Liver (tissue), 9 donors: ENCODE measurements around the gene ZNF433. TPM values are rescaled to one million over a fixed set of nuclear protein-coding genes. Genes with fewer than 3 reads are reported as not detected.

ENCODE experiments used
- DNase-seq: peaks from one replicate; pipeline ENCODE4 v3.0.0-alpha.2; 2017; ENCODE audit warnings: low spot score
- H3K27ac ChIP-seq, 2 donors: one replicate each; pipeline ENCODE4 v1.7.0; 2013; ENCODE audit warnings: inconsistent platforms in 2 of 2, low read length in 2 of 2, control low read depth in 1 of 2, low read depth in 1 of 2, mild to moderate bottlenecking in 1 of 2
- H3K27me3 ChIP-seq, 4 donors: one replicate each; pipeline versions ENCODE4 v1.6.1 to v1.7.0; 2013; ENCODE audit warnings: low read length in 3 of 4, inconsistent platforms in 1 of 4, mild to moderate bottlenecking in 1 of 4, moderate library complexity in 1 of 4; ENCODE audit not compliant: control insufficient read depth in 4 of 4, insufficient read depth in 4 of 4
- H3K36me3 ChIP-seq, 4 donors: one replicate each; pipeline versions ENCODE4 v1.6.1 to v1.7.0; 2013; ENCODE audit warnings: low read length in 3 of 4, mild to moderate bottlenecking in 3 of 4, low read depth in 1 of 4, moderate library complexity in 1 of 4; ENCODE audit not compliant: control insufficient read depth in 4 of 4, insufficient read depth in 3 of 4
- H3K4me1 ChIP-seq, 4 donors: one replicate each; pipeline versions ENCODE4 v1.6.1 to v1.7.0; 2013; ENCODE audit warnings: low read length in 3 of 4, mild to moderate bottlenecking in 3 of 4, moderate library complexity in 1 of 4; ENCODE audit not compliant: control insufficient read depth in 4 of 4, insufficient read depth in 4 of 4
- H3K4me3 ChIP-seq, 3 donors: one replicate each; pipeline versions ENCODE4 v1.6.1 to v1.7.0; 2013; ENCODE audit warnings: low read length in 3 of 3, control low read depth in 1 of 3, low read depth in 1 of 3, mild to moderate bottlenecking in 1 of 3
- H3K9ac ChIP-seq, 2 donors: one replicate each; pipeline ENCODE4 v1.7.0; 2013; ENCODE audit warnings: low read length in 2 of 2, mild to moderate bottlenecking in 2 of 2, moderate library complexity in 2 of 2, control low read depth in 1 of 2, low read depth in 1 of 2
- H3K9me3 ChIP-seq, 4 donors: one replicate each; pipeline versions ENCODE4 v1.6.1 to v1.7.0; 2013; ENCODE audit warnings: low read length in 3 of 4; ENCODE audit not compliant: control insufficient read depth in 4 of 4
- FOXA1 ChIP-seq: IDR thresholded peaks from 2 replicates; pipeline ENCODE4 v1.6.1; 2016; ENCODE audit warnings: antibody characterized with exemption
- GABPA ChIP-seq, 2 donors: IDR thresholded peaks in 1 of 2; conservative IDR thresholded peaks in 1 of 2; 2 replicates each; pipeline ENCODE4 v1.6.1; 2016; ENCODE audit warnings: antibody characterized with exemption in 2 of 2, mild to moderate bottlenecking in 1 of 2, moderate library complexity in 1 of 2
- HNF4A ChIP-seq, 2 donors: conservative IDR thresholded peaks; 2 replicates each; pipeline ENCODE4 v1.6.1; 2016; ENCODE audit warnings: antibody characterized with exemption in 2 of 2, mild to moderate bottlenecking in 2 of 2
- JUND ChIP-seq, 2 donors: IDR thresholded peaks; 2 replicates each; pipeline ENCODE4 v1.6.1; 2016; ENCODE audit warnings: antibody characterized with exemption in 2 of 2
- NR2F2 ChIP-seq: IDR thresholded peaks from 2 replicates; pipeline ENCODE4 v1.6.1; 2016; ENCODE audit warnings: antibody characterized with exemption
- RAD21 ChIP-seq, 2 donors: IDR thresholded peaks; 2 replicates each; pipeline ENCODE4 v1.6.1; 2016; ENCODE audit warnings: antibody characterized with exemption in 2 of 2, mild to moderate bottlenecking in 2 of 2
- RXRA ChIP-seq, 2 donors: IDR thresholded peaks; 2 replicates each; pipeline ENCODE4 v1.6.1; 2017 to 2018; ENCODE audit warnings: antibody characterized with exemption in 2 of 2, mild to moderate bottlenecking in 1 of 2
- SP1 ChIP-seq: IDR thresholded peaks from 2 replicates; pipeline ENCODE4 v1.6.1; 2018; ENCODE audit warnings: antibody characterized with exemption, mild to moderate bottlenecking
- TAF1 ChIP-seq: conservative IDR thresholded peaks from 2 replicates; pipeline ENCODE4 v1.6.1; 2016; ENCODE audit warnings: antibody characterized with exemption, mild to moderate bottlenecking
- WGBS: extraction: QIAGEN DNeasy Blood & Tissue Kit; methylation state at CpG from one replicate; pipeline ENCODE4 v1.1.7; 2013; 5-methylcytosine and 5-hydroxymethylcytosine counted together
- polyA plus RNA-seq, 2 donors: library from polyadenylated mRNA; stranded (reverse) in 1 of 2; unstranded in 1 of 2; fragments of 200-250 nt in 1 of 2; fragments of >200 nt in 1 of 2; fragmentation: Nextera tagmentation in 1 of 2; extraction: Ambion mirVana in 1 of 2; gene quantifications; one replicate each; pipeline versions ENCODE4 v1.2.1 to v1.2.3, GENCODE V29; 2013 to 2015
- total RNA-seq, 2 donors: library from RNA; depleted of rRNA; stranded (reverse); fragments of >200 nt; gene quantifications; one replicate each; pipeline ENCODE4 v1.2.3, GENCODE V29; 2014
- TF ChIP-seq, protein P1 (sequence below): IDR thresholded peaks from 2 replicates; pipeline ENCODE4 v1.6.1; 2016; ENCODE audit warnings: antibody characterized with exemption, mild to moderate bottlenecking
- TF ChIP-seq, protein P2 (sequence below): IDR thresholded peaks from 2 replicates; pipeline ENCODE4 v1.6.1; 2016; ENCODE audit warnings: antibody characterized with exemption
- TF ChIP-seq, protein P3 (sequence below): IDR thresholded peaks from 2 replicates; pipeline ENCODE4 v1.6.1; 2016; ENCODE audit warnings: antibody characterized with exemption
- TF ChIP-seq, protein P4 (sequence below): IDR thresholded peaks from 2 replicates; pipeline ENCODE4 v1.6.1; 2016; ENCODE audit warnings: antibody characterized with exemption
- donor health status: healthy.
- donor health status: healthy.
- donor health status: healthy.
- donor health status: healthy.
- donor health status: healthy.

ZNF433 gene
- total and polyA plus RNA-seq, 4 donors = 1.3 to 4.7 (median 2.5) TPM

DNA sequence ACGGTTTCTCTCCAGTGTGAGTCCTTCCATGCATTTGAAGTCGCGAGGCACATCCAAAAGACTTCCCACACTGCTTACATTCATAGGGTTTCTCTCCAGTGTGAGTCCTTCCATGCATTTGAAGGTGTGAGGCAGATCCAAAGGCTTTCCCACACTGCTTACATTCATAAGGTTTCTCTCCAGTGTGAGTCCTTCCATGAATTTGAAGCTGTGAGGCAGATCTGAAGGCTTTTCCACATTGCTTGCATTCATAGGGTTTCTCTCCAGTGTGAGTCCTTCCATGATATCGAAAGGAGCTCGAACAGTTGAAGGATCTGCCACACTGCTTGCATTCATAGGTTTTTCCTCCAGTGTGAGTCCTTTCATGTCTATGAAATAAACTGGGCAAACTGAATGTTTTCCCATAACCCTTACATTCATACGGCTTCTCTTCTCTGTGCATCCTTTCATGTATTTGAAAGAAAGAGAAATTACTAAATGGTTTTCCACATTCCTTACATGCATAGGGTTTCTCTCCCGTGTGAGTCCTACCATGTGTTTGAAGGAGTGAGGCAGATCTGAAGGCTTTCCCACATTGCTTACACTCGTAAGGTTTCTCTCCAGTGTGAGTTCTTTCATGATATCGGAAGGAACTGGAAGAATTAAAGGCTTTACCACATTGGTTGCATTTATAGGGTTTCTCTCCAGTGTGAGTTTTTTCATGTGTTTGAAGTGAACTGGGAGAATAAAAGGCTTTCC lies 20.3 kb downstream of the ZNF433 start:
- peak overlapping the region in 2 of 3 donors; percentile 70 to 76 for H3K4me3 ChIP-seq
- WGBS = 98% methylated on average over 9 of the region's 9 CpGs
- no peaks in the 10 kb centered on the region for H3K4me1 ChIP-seq

DNA sequence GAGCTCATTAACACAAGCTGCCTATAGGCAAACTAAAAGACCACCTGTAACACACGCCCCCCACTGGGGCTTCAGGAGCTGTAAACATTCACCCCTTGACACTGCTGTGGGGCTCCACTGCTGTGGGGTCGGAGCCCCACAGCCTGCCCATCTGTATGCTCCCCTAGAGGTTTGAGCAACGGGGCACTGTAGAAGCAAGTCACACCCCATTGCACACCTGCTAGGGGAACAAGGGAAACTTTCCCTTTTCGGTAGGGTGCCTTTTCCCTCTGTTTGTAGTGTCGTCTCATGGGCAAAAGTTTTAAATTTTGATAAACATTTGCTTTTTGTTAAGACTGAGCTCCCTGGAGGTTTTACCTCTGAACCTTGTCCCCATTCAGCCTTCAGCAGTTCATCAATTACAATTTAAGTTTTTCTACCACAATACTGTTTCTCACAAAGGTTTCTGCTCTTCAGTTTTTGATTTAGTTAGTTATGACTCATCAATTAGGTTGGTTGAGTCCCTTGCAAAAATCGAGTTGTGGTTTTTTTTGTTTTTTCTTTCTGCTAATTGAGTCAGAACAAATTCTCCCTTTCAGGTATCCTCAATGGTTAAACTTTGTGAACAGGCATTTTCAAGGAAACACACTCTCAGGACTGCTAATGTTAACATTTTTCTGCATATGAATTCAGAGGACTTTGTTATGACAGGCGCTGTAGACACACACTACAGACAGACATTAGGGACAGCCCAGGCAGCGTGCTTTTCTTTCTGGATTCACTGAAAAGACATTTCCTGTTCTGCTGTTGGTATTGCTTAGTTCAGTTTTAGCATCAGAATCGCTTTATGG lies 35.1 kb downstream of the ZNF433 start:
- Histone ChIP-seq H3K36me3 (peaks cover 0 to 3% (median 0%) of the 10 kb centered on the region in 4 donors), H3K9ac (no peak overlapping the region), H3K9me3 (peaks cover 0 to 2% (median 1%) of the 10 kb centered on the region in 4 donors), H3K4me3 (no peak overlapping the region), H3K27ac (no peak overlapping the region), H3K27me3 (no peaks in the 10 kb centered on the region), H3K4me1 (no peaks in the 10 kb centered on the region)
- no peak for DNase-seq
- WGBS = 88% methylated on average over 9 of the region's 9 CpGs
- TF ChIP-seq SP1 (no peak), RAD21 (IDR thresholded peaks at IDR 0.05) (no peak), GABPA (IDR thresholded peaks at IDR 0.05 in 1 of 2, conservative IDR thresholded peaks at IDR 0.05 in 1 of 2) (no peak), NR2F2 (no peak), JUND (IDR thresholded peaks at IDR 0.05) (no peak), RXRA (IDR thresholded peaks at IDR 0.05) (no peak), FOXA1 (no peak)
- TF ChIP-seq, protein P1, sequence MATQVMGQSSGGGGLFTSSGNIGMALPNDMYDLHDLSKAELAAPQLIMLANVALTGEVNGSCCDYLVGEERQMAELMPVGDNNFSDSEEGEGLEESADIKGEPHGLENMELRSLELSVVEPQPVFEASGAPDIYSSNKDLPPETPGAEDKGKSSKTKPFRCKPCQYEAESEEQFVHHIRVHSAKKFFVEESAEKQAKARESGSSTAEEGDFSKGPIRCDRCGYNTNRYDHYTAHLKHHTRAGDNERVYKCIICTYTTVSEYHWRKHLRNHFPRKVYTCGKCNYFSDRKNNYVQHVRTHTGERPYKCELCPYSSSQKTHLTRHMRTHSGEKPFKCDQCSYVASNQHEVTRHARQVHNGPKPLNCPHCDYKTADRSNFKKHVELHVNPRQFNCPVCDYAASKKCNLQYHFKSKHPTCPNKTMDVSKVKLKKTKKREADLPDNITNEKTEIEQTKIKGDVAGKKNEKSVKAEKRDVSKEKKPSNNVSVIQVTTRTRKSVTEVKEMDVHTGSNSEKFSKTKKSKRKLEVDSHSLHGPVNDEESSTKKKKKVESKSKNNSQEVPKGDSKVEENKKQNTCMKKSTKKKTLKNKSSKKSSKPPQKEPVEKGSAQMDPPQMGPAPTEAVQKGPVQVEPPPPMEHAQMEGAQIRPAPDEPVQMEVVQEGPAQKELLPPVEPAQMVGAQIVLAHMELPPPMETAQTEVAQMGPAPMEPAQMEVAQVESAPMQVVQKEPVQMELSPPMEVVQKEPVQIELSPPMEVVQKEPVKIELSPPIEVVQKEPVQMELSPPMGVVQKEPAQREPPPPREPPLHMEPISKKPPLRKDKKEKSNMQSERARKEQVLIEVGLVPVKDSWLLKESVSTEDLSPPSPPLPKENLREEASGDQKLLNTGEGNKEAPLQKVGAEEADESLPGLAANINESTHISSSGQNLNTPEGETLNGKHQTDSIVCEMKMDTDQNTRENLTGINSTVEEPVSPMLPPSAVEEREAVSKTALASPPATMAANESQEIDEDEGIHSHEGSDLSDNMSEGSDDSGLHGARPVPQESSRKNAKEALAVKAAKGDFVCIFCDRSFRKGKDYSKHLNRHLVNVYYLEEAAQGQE = no peak
- TF ChIP-seq, protein P2, sequence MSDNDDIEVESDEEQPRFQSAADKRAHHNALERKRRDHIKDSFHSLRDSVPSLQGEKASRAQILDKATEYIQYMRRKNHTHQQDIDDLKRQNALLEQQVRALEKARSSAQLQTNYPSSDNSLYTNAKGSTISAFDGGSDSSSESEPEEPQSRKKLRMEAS = no peak
- TF ChIP-seq, protein P3, sequence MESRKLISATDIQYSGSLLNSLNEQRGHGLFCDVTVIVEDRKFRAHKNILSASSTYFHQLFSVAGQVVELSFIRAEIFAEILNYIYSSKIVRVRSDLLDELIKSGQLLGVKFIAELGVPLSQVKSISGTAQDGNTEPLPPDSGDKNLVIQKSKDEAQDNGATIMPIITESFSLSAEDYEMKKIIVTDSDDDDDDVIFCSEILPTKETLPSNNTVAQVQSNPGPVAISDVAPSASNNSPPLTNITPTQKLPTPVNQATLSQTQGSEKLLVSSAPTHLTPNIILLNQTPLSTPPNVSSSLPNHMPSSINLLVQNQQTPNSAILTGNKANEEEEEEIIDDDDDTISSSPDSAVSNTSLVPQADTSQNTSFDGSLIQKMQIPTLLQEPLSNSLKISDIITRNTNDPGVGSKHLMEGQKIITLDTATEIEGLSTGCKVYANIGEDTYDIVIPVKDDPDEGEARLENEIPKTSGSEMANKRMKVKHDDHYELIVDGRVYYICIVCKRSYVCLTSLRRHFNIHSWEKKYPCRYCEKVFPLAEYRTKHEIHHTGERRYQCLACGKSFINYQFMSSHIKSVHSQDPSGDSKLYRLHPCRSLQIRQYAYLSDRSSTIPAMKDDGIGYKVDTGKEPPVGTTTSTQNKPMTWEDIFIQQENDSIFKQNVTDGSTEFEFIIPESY = no peak
- TF ChIP-seq, protein P4, sequence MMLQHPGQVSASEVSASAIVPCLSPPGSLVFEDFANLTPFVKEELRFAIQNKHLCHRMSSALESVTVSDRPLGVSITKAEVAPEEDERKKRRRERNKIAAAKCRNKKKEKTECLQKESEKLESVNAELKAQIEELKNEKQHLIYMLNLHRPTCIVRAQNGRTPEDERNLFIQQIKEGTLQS = no peak

More for the DNA sequence above, 20.3 kb downstream of the ZNF433 start:
- no peak for DNase-seq
- peaks cover 15 to 42% (median 36%) of the 10 kb centered on the region in 4 donors for H3K36me3 ChIP-seq
- no peaks in the 10 kb centered on the region for H3K27me3 ChIP-seq
- H3K9ac ChIP-seq = no peak overlapping the region
- H3K27ac ChIP-seq = no peak overlapping the region
- peaks cover 45 to 75% (median 54%) of the 10 kb centered on the region in 4 donors for H3K9me3 ChIP-seq
- TF ChIP-seq TAF1 (no peak), HNF4A (conservative IDR thresholded peaks at IDR 0.05) (no peak), RXRA (IDR thresholded peaks at IDR 0.05) (no peak), SP1 (no peak)
- TF ChIP-seq, protein P2 = no peak
- TF ChIP-seq, protein P4 = no peak
- TF ChIP-seq, protein P1 = no peak
